Measurements from ENCODE around the gene ADGRG4.

Gene ADGRG4

DNA sequence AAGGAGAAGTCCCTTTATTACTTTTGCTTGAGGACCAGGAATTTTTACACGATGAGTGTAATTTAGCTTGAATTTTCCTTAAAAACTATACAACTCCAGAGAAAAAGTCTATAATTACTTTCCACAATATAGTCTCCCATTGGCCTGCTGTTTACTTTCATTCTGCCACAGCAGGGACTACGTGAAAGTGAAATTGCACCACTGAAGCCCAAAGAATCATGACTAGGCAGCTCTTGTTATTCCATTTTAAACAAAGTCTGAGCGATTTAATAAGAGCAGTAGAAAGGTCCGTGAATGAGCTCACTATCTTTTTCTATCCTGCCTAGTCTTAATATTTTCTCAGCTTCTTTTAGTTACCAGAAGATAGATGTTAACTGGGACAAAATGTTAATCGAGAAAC is 68.6 kb downstream of the ADGRG4 start:
- Histone ChIP-seq H3K27ac (no peak overlapping the region), H3K27me3 (ENCODE audit: insufficient read depth, low read depth, severe bottlenecking) (peaks cover 43% of the 10 kb centered on the region), H3K36me3 (no peaks in the 10 kb centered on the region), H3K4me3 (ENCODE audit: low read depth, low read length) (no peak overlapping the region), H3K9me3 (ENCODE audit: severe bottlenecking) (no peaks in the 10 kb centered on the region)
- TF ChIP-seq, protein P1, sequence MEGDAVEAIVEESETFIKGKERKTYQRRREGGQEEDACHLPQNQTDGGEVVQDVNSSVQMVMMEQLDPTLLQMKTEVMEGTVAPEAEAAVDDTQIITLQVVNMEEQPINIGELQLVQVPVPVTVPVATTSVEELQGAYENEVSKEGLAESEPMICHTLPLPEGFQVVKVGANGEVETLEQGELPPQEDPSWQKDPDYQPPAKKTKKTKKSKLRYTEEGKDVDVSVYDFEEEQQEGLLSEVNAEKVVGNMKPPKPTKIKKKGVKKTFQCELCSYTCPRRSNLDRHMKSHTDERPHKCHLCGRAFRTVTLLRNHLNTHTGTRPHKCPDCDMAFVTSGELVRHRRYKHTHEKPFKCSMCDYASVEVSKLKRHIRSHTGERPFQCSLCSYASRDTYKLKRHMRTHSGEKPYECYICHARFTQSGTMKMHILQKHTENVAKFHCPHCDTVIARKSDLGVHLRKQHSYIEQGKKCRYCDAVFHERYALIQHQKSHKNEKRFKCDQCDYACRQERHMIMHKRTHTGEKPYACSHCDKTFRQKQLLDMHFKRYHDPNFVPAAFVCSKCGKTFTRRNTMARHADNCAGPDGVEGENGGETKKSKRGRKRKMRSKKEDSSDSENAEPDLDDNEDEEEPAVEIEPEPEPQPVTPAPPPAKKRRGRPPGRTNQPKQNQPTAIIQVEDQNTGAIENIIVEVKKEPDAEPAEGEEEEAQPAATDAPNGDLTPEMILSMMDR (IDR thresholded peaks at IDR 0.05; ENCODE audit: low read depth, low read length) = no peak
- no peak for DNase-seq

DNA sequence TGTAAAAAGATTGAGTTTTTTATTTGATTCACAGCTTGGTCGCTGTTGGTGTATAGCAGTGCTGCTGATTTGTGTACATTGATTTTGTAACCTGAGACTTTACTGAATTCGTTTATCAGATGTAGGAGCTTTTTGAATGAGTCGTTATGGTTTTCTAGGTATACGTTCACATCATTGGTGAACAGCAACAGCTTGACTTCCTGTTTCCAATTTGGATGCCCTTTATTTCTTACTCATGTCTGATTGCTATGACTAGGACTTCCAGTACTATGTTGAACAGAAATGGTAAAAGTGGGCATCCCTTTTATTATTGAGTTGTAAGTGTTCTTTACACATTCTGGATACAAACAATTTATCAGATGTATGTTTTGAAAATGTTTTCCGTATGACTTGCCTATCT is 76.0 kb downstream of the ADGRG4 start:
- H3K9me3 ChIP-seq (ENCODE audit: severe bottlenecking) = no peaks in the 10 kb centered on the region
- TF ChIP-seq, protein P1 (IDR thresholded peaks at IDR 0.05; ENCODE audit: low read depth, low read length) = no peak

DNA sequence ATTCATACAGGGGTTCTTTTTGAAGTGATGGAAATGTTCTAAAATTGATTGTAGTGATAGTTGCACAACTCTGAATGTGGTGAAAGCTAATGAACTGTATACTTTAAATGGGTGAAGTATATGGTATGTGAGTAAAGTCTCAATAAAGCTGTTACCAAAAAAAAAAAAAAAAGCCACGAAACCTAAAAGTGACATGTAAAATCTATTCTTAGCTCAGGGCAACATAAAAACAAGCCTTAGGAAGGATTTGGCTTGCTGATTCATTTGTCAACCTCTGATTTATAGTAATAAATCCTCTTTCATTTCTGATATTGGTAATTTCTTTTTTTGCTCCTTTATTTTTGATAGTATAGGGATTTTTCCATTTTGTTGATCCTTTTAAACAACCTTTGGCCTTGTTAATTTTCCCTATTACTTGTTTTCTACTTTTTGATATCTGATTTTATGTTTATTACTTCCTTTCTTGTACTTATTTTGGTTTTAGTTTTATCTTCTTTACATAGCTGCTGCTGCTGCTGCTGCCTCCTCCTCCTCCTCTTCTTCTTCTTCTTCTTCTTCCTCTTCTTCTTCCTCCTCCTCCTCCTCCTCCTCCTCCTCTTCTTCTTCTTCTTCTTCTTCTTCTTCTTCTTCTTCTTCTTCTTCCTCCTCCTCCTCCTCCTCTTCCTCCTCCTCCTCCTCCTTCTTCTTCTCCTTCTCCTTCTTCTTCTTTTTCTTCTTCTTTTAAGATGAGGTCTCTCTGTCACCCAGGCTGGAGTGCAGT is 79.4 kb downstream of the ADGRG4 start:
- peaks cover 15% of the 10 kb centered on the region for H3K27me3 ChIP-seq (ENCODE audit: insufficient read depth, low read depth, severe bottlenecking)
- no peak overlapping the region for H3K27ac ChIP-seq
- TF ChIP-seq, protein P1 (IDR thresholded peaks at IDR 0.05; ENCODE audit: low read depth, low read length) = no peak
- H3K4me3 ChIP-seq (ENCODE audit: low read depth, low read length) = no peak overlapping the region
- no peaks in the 10 kb centered on the region for H3K9me3 ChIP-seq (ENCODE audit: severe bottlenecking)
- no peaks in the 10 kb centered on the region for H3K36me3 ChIP-seq
- no peak for DNase-seq

More for the DNA sequence above, 76.0 kb downstream of the ADGRG4 start:
- H3K27ac ChIP-seq = no peak overlapping the region
- no peak for DNase-seq
- H3K36me3 ChIP-seq = no peaks in the 10 kb centered on the region
- H3K27me3 ChIP-seq (ENCODE audit: insufficient read depth, low read depth, severe bottlenecking) = peaks cover 11% of the 10 kb centered on the region
- no peak overlapping the region for H3K4me3 ChIP-seq (ENCODE audit: low read depth, low read length)

DNA sequence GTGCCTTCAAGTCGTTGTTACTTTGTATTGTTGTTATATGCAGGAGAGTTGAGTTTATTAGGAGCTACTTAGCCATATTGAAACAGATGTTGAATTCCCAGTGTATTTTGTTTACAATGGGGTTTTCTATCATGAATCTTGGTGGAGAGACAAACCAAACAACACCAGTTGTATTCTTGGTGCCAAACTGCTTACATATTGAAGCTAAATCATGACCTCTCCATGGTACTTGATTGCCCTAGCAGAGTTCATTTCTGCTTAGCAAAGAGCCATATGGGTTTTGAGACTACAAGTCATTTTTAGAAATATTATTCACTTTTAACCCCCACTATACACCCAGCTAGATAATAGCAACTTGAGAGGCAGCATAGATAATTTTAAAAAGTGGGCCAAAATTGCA is 85.4 kb downstream of the ADGRG4 start:
- no peaks in the 10 kb centered on the region for H3K9me3 ChIP-seq (ENCODE audit: severe bottlenecking)
- H3K36me3 ChIP-seq = no peaks in the 10 kb centered on the region
- TF ChIP-seq, protein P1 (IDR thresholded peaks at IDR 0.05; ENCODE audit: low read depth, low read length) = no peak
- H3K27me3 ChIP-seq (ENCODE audit: insufficient read depth, low read depth, severe bottlenecking) = peaks cover 45% of the 10 kb centered on the region
- no peak overlapping the region for H3K27ac ChIP-seq
- H3K4me3 ChIP-seq (ENCODE audit: low read depth, low read length) = no peak overlapping the region
- DNase-seq = no peak

DNA sequence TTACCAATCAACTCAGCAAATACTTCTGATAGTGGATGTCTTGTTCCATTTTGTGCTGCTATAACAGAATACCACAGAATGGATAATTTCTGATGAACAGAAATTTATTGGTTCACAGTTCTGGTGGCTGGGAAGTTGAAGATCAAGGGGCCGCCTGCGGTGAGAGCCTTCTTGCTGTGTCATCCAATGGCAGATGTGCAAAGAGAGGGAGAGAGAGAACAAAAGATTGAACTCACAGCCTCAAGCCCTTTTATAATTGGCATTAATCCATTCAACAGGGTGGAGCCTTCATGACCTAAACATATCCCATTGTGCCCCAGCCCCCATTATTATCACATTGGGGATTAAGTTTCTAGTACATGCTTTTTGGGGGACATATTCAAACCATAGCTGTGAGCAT is 86.1 kb downstream of the ADGRG4 start:
- Histone ChIP-seq H3K9me3 (ENCODE audit: severe bottlenecking) (no peaks in the 10 kb centered on the region), H3K27ac (no peak overlapping the region), H3K4me3 (ENCODE audit: low read depth, low read length) (no peak overlapping the region), H3K27me3 (ENCODE audit: insufficient read depth, low read depth, severe bottlenecking) (peaks cover 44% of the 10 kb centered on the region), H3K36me3 (no peaks in the 10 kb centered on the region)
- TF ChIP-seq, protein P1 (IDR thresholded peaks at IDR 0.05; ENCODE audit: low read depth, low read length) = no peak
- DNase-seq = no peak

All from WERI-Rb-1 (cell line).